Muscle layer of duodenum (tissue), 2 donors: ENCODE data around the gene ZNF599.
A peak's percentile ranks its signal among the peaks of the same experiment; 100 is the strongest.

Experiments used
- H3K27ac ChIP-seq: one replicate; pipeline ENCODE4 v1.7.0; 2013; ENCODE audit warnings: mild to moderate bottlenecking, low read length
- H3K27me3 ChIP-seq: one replicate; pipeline ENCODE4 v1.7.0; 2013; ENCODE audit warnings: low read depth, mild to moderate bottlenecking, control low read depth, low read length
- H3K36me3 ChIP-seq, 2 donors: one replicate each; pipeline ENCODE4 v1.7.0; 2013; ENCODE audit warnings: low read length in 2 of 2, control low read depth in 1 of 2, mild to moderate bottlenecking in 1 of 2; ENCODE audit not compliant: insufficient read depth in 2 of 2, control insufficient read depth in 1 of 2
- H3K4me1 ChIP-seq, 2 donors: one replicate each; pipeline ENCODE4 v1.7.0; 2013; ENCODE audit warnings: low read length in 2 of 2, mild to moderate bottlenecking in 2 of 2, control low read depth in 1 of 2, moderate library complexity in 1 of 2; ENCODE audit not compliant: insufficient read depth in 2 of 2, control insufficient read depth in 1 of 2
- H3K4me3 ChIP-seq, 2 donors: one replicate each; pipeline ENCODE4 v1.7.0; 2013; ENCODE audit warnings: low read length in 2 of 2, low read depth in 1 of 2, mild to moderate bottlenecking in 1 of 2
- H3K9me3 ChIP-seq, 2 donors: one replicate each; pipeline ENCODE4 v1.7.0; 2013; ENCODE audit warnings: low read length in 2 of 2, control low read depth in 1 of 2, mild to moderate bottlenecking in 1 of 2; ENCODE audit not compliant: control insufficient read depth in 1 of 2
- donor health status: healthy.

Gene ZNF599

DNA sequence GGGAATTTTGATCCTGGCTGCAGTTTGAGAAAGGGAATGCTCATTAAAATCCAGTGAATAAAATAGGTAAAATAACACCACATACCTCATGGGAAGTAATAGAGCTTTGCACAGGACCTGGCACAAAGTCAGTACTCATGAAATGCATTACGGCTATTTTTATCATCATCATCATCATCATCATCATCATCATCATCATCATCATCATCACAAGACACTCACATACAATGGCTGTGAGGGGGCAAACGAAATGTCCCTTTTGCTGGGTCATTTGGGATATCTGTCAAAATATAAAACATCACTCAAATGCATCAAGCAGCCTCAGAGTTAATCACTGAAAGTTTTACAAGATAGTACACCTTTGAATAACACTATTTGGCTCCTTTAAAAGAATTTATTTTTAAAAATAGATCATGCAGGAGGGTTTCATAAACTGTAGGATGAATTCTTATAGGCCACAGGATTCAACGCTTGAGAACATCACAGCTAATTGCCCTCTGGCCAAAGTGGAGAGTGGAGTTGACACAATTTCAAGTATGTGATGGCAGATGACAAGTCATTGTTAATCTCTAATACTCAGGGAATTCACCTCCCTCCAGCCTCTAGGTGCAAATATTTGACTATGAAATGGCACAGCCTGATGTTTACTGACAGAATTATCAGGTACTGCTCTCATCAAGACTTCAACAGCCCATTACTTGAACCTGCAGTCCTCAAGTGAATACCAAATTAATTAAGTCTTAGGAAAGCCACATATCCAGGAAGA, 14.2 kb upstream of the ZNF599 start:
- no peaks in the 10 kb centered on the region for H3K27me3 ChIP-seq
- H3K27ac ChIP-seq, result no peak overlapping the region
- no peak overlapping the region for H3K4me3 ChIP-seq
- H3K9me3 ChIP-seq, result peaks cover 0 to 6% of the 10 kb centered on the region in 2 donors
- no peaks in the 10 kb centered on the region for H3K36me3 ChIP-seq
- no peaks in the 10 kb centered on the region for H3K4me1 ChIP-seq

DNA sequence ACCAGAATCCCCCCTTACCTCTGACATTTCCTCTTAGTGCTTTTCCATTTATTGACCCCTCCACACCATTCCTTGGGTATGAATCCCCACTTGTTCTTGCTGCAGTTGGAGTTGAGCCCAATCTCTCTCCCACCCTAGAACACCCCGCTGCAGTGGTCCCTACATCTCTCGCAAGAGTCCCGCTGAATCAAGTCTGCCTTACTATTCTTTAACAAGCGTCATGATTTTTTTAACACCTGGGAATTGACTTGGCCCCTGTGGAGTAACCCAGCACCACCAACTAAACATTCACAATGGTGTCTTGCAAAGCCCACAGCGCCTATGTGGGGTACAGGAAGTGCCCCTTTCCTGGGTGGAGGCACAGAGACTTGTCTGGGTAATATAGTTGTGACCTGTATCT, 13.2 kb upstream of the ZNF599 start:
- Histone ChIP-seq H3K9me3 (peaks cover 0 to 6% of the 10 kb centered on the region in 2 donors), H3K4me1 (no peaks in the 10 kb centered on the region), H3K4me3 (no peak overlapping the region), H3K36me3 (no peaks in the 10 kb centered on the region), H3K27ac (no peak overlapping the region), H3K27me3 (no peaks in the 10 kb centered on the region)

DNA sequence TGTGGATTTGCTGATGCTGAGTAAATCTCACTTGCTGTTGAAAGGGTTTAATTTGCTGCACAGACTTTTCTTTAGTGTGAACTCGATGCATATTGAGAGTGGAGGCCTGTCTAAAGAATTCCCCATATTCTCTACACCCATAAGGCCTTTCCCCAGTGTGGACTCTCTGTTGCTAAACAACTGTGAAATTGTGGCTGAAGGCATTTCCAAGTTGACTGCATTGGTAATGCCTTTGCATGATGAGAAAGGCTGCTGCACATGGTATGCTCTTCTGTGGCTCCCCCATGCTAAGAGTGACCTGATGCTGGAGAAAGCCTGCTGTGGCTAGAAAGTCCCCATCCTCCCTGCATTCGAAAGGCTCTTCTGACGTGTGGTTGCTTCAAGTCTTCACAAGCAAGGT, 6.6 kb upstream of the ZNF599 start:
- H3K9me3 ChIP-seq, result peaks cover 0 to 10% of the 10 kb centered on the region in 2 donors
- no peaks in the 10 kb centered on the region for H3K4me1 ChIP-seq
- no peak overlapping the region for H3K4me3 ChIP-seq
- no peaks in the 10 kb centered on the region for H3K27me3 ChIP-seq
- H3K27ac ChIP-seq, result no peak overlapping the region
- no peaks in the 10 kb centered on the region for H3K36me3 ChIP-seq

DNA sequence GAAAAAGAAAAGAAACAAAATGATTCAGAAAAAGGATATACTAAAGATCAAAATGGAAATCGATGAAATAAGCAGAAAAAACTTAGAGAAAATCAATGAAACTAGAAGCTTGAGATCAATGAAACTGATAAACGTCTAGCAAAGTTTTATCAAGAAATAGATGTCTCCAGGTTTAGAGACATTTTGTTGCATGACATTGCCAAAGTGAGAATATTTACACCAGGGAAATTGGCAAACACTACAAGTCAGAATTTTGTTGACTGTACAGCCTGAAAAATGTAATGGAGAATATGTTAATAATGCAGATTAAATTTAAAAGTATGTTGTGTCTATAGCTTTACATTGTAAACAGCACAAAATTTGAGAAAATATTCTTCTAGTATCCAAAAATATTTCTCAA, 5.3 kb upstream of the ZNF599 start:
- Histone ChIP-seq H3K36me3 (no peaks in the 10 kb centered on the region), H3K27me3 (no peaks in the 10 kb centered on the region), H3K4me3 (no peak overlapping the region), H3K27ac (no peak overlapping the region), H3K4me1 (no peaks in the 10 kb centered on the region), H3K9me3 (peaks cover 0 to 4% of the 10 kb centered on the region in 2 donors)

DNA sequence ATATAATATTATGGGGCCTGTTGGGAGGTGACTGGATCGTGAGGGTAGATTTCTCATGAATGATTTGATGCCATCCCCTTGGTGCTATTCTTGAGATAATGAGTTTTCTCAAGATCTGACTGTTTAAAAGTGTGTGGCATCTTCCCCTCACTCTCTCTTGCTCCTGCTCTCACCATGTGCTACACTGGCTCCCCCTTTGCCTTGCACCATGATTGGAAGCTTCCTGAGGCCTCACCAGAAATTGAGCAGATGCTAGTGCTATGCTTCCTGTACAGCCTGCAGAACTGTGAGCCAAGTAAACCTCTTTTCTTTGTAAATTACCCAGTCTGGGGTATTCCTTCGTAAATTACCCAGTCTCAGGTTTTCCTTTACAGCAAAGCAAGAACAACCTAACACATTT, 1.8 kb upstream of the ZNF599 start:
- no peak overlapping the region for H3K27ac ChIP-seq
- H3K36me3 ChIP-seq, result peaks cover 0 to 4% of the 10 kb centered on the region in 2 donors
- H3K4me1 ChIP-seq, result peaks cover 0 to 13% of the 10 kb centered on the region in 2 donors

DNA sequence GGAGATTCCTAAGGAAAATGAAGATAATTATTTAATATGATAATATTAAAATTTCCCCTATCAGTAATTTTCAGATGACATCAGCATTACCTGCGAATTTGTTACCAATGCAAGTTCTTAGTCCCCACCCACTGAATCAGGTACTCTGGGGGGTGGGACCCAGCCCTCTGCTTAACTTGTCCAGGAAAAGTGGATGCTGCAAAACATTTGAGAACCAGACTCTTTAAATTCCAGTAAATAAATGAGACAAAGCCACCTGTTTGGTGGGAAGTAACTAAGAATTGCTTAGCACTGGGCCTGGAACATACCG, 495 bp upstream of the ZNF599 start:
- peaks cover 0 to under 1% of the 10 kb centered on the region in 2 donors for H3K9me3 ChIP-seq
- peak overlapping the region; percentile 83 to 94 for H3K4me3 ChIP-seq
- no peaks in the 10 kb centered on the region for H3K27me3 ChIP-seq
- peaks cover 8 to 15% of the 10 kb centered on the region in 2 donors for H3K36me3 ChIP-seq
- H3K27ac ChIP-seq, result no peak overlapping the region
- peaks cover 0 to 13% of the 10 kb centered on the region in 2 donors for H3K4me1 ChIP-seq

More for the DNA sequence above, 1.8 kb upstream of the ZNF599 start:
- no peaks in the 10 kb centered on the region for H3K27me3 ChIP-seq
- H3K9me3 ChIP-seq, result peaks cover 0 to 4% of the 10 kb centered on the region in 2 donors
- H3K4me3 ChIP-seq, result no peak overlapping the region

DNA sequence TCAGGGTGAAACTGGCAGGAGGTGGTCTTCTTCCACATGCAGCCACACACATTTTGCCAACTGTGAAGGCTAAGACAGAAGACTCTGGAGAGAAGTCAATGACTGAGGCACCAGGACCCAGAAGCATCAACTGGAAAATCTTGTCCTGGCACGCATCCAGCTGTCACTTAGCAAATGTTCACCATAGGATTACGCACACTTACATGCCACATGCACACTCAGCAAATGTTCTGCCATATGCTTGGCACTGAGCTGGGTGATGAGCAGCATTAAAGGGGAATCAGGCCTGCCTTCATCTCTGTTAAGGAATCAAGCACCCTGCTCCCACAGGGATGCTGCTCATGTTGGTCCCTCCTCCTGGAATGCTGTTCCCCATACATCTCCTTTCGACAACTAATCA, 5.1 kb downstream of the ZNF599 start:
- Histone ChIP-seq H3K27me3 (no peaks in the 10 kb centered on the region), H3K36me3 (peaks cover 47 to 69% of the 10 kb centered on the region in 2 donors), H3K4me1 (peaks cover 0 to 13% of the 10 kb centered on the region in 2 donors), H3K4me3 (no peak overlapping the region), H3K9me3 (peaks cover 9 to 10% of the 10 kb centered on the region in 2 donors), H3K27ac (no peak overlapping the region)

DNA sequence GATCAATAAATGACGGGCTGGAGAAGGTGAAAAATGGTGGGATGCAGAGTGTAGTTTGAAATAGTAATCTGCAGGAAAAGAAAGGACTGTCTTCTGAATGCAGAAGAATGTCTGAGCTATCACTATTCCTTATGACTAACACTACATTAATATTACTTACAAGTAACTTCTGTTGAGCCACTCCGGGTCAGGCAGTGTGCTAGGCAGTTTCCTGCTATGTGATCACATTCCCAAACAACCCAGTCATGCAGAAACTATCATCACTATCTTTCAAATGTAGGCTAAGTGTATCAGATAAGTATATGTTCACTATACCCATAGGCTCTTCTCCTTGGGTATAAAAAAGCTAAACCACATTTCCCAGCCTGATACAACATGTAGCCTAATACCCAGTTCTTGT, 6.6 kb downstream of the ZNF599 start:
- H3K4me1 ChIP-seq, result peaks cover 0 to 1% of the 10 kb centered on the region in 2 donors
- peaks cover 19 to 22% of the 10 kb centered on the region in 2 donors for H3K9me3 ChIP-seq
- no peak overlapping the region for H3K4me3 ChIP-seq
- peaks cover 54 to 81% of the 10 kb centered on the region in 2 donors for H3K36me3 ChIP-seq
- no peak overlapping the region for H3K27ac ChIP-seq
- no peaks in the 10 kb centered on the region for H3K27me3 ChIP-seq

DNA sequence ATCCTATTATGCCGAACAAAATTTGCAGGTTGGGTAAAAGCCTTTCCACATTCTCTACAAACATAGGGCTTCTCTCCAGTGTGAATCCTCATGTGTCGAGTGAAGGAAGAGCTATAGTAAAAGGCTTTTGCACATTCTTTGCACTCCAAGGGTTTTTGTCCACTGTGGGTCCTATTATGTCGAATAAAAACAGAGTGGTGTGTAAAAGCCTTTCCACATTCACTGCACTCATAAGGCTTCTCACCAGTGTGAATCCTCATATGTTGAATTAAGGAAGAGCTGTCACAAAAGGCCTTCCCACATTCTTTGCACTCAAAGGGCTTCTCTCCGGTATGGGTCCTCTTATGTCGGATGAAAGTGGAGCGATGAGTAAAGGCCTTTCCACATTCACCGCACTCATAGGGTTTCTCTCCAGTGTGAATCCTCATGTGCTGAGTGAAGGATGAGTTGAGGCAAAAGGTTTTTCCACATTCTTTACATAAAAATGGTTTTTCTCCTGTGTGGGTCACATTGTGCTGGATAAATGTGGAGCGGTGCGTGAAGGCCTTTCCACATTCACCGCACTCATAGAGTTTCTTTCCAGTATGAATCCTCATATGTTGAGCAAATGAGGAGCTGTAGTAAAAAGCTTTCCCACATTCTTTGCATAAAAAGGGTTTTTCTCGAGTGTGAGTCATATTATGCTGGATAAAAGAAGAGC, 13.6 kb downstream of the ZNF599 start:
- peaks cover 68 to 74% of the 10 kb centered on the region in 2 donors for H3K9me3 ChIP-seq
- no peaks in the 10 kb centered on the region for H3K27me3 ChIP-seq
- no peaks in the 10 kb centered on the region for H3K4me1 ChIP-seq
- H3K36me3 ChIP-seq, result peaks cover 25 to 82% of the 10 kb centered on the region in 2 donors
- H3K27ac ChIP-seq, result no peak overlapping the region
- H3K4me3 ChIP-seq, result peak overlapping the region in 1 of 2 donors; percentile 37

DNA sequence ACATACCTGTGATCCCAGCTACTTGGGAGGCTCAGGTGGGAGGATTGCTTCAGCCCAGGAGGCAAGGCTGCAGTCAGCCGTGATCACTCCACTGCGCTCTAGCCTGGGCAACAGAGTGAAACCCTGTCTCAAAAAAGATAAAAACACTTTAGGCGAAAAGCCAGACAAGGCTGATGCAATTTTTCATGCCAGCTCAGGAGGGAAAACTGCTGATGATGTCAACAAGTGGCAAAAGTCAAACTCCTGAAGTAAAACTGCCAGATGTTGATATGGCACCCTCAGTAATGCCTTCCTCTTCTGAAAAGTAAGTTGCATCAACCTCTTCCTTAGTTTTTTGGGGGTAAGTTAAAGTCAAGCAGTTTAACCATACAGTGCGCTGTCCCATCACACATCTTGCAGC, 15.6 kb downstream of the ZNF599 start:
- no peak overlapping the region for H3K27ac ChIP-seq
- H3K9me3 ChIP-seq, result peaks cover 77 to 82% of the 10 kb centered on the region in 2 donors
- peaks cover 19 to 78% of the 10 kb centered on the region in 2 donors for H3K36me3 ChIP-seq
- no peaks in the 10 kb centered on the region for H3K27me3 ChIP-seq
- H3K4me1 ChIP-seq, result no peaks in the 10 kb centered on the region
- H3K4me3 ChIP-seq, result peak overlapping the region in 1 of 2 donors; percentile 41

DNA sequence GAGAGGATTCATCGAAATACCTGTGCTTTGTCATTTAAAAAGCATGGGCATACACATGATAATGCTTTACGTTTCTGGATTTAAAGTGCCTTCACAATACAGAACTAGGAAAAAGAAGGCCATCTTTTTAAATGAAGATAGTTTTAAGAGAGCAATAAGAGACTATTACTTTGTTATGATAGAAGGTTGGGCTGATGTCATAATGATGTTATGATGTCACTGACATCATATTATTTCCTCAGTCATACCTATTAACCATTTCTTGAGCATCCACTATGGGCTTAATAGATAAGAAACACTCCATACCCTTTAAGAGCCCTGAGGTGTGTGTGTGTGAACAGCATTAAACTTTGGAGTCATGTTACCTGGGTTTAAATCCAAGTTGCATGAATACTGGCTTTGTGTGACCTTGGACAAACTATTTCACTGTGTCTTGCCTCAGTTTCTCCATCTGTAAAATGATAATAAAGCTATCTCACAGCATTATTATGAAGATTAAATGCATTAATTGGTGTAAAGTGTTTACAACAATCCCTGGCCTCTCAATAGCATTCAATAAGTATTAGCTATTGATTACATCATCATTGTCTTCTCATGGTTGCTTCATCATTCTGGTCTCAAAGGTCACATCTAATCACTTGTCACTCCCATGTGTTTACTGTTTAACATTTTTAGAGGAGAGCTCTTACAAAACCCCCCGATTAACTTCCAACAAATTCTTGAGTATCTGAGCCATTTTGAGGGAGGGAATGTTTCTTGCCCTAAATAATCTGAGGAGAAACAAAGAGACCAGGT, 27.9 kb downstream of the ZNF599 start:
- H3K36me3 ChIP-seq, result peaks cover 9 to 91% of the 10 kb centered on the region in 2 donors
- no peak overlapping the region for H3K27ac ChIP-seq
- no peaks in the 10 kb centered on the region for H3K4me1 ChIP-seq
- peaks cover 25 to 89% of the 10 kb centered on the region in 2 donors for H3K9me3 ChIP-seq
- peak overlapping the region in 1 of 2 donors; percentile 47 for H3K4me3 ChIP-seq
- no peaks in the 10 kb centered on the region for H3K27me3 ChIP-seq
